GM12878 (cell line): ENCODE measurements around the gene GMPPA. TPM values are rescaled to one million over a fixed set of nuclear protein-coding genes. Genes with fewer than 3 reads are reported as not detected.

Source experiments
- ATAC-seq: fragments of 200-7000 bp; cut with Tn5 transposase; 3 replicates; pipeline ENCODE4 v1.9.1; 2020; ENCODE audit warnings: mild to moderate bottlenecking, moderate library complexity
- BruUV-seq: library from RNA; stranded (reverse); fragments of 400-500 nt; replicated peaks from 2 replicates; lab custom pipeline; 2021; lab: Mats Ljungman, UMichigan
- CTCF ChIA-PET: fragments of 300-600 bp; sonication (Branson Sonifier 250); formaldehyde crosslinking; extraction: SDS; loops from one replicate; lab custom pipeline; 2021; ENCODE audit warnings: inconsistent platforms; lab: Yijun Ruan, JAX
- POLR2A ChIA-PET: fragments of 350-600 bp; formaldehyde crosslinking; extraction: SDS; loops from one replicate; lab custom pipeline; 2021; ENCODE audit warnings: inconsistent platforms; lab: Charles Lee
- RAD21 ChIA-PET: fragments of 300-600 bp; sonication (Branson Sonifier 250); formaldehyde crosslinking; loops from one replicate; lab custom pipeline; 2023; ENCODE audit warnings: antibody characterized with exemption; ENCODE audit not compliant: unreplicated experiment; lab: Charles Lee
- SMC1A ChIA-PET: fragments of 300-600 bp; sonication (Branson Sonifier 250); formaldehyde crosslinking; loops from one replicate; lab custom pipeline; 2023; ENCODE audit not compliant: unreplicated experiment, uncharacterized antibody; lab: Charles Lee
- DNase-seq: peaks from one replicate; pipeline ENCODE4 v3.0.0-alpha.2; 2011; ENCODE audit warnings: low read depth, low spot score
- FAIRE-seq: peaks from 3 replicates; lab custom pipeline; 2011; peaks lifted over from hg19 to GRCh38; lab: Jason Lieb, UNC
- H2AFZ ChIP-seq: 2 replicates; pipeline ENCODE4 v1.6.0; 2011; ENCODE audit warnings: low read depth, low read length, control low read depth; ENCODE audit not compliant: control insufficient read depth
- H3K27ac ChIP-seq: 2 replicates; pipeline ENCODE4 v1.5.1; 2011; ENCODE audit warnings: control low read depth; ENCODE audit not compliant: control insufficient read depth, insufficient read depth
- H3K27me3 ChIP-seq, 2 experiments: replicated peaks in 1 of 2; 2 replicates each; pipeline versions ENCODE4 v1.6.0 to v1.6.1; 2011; ENCODE audit warnings: low read length in 1 of 2; ENCODE audit not compliant: control insufficient read depth in 2 of 2, insufficient read depth in 2 of 2
- H3K36me3 ChIP-seq, 2 experiments: 2 replicates each; pipeline ENCODE4 v1.5.1; 2011; ENCODE audit warnings: low read length in 1 of 2; ENCODE audit not compliant: control insufficient read depth in 2 of 2, insufficient read depth in 2 of 2
- H3K4me1 ChIP-seq: 2 replicates; pipeline ENCODE4 v1.6.1; 2011; ENCODE audit warnings: mild to moderate bottlenecking, low read length, moderate library complexity, mixed read lengths; ENCODE audit not compliant: control insufficient read depth, insufficient read depth
- H3K4me2 ChIP-seq: 2 replicates; pipeline ENCODE4 v1.6.0; 2011; ENCODE audit warnings: control low read depth; ENCODE audit not compliant: control insufficient read depth, insufficient read depth
- H3K4me3 ChIP-seq: fragments of 200-600 bp; sonication (generic); 2 replicates; pipeline ENCODE4 v1.5.1; 2016
- H3K79me2 ChIP-seq: 2 replicates; pipeline ENCODE4 v1.6.0; 2011; ENCODE audit warnings: low read length; ENCODE audit not compliant: control insufficient read depth, insufficient read depth
- H3K9ac ChIP-seq: 2 replicates; pipeline ENCODE4 v1.8.0; 2011; ENCODE audit warnings: low read length, control low read depth, mixed read lengths; ENCODE audit not compliant: control insufficient read depth, insufficient read depth
- H3K9me3 ChIP-seq: replicated peaks from 3 replicates; pipeline ENCODE4 v1.5.1; 2011; ENCODE audit warnings: mild to moderate bottlenecking, low read length; ENCODE audit not compliant: control insufficient read depth, insufficient read depth
- H4K20me1 ChIP-seq: 2 replicates; pipeline ENCODE4 v1.6.0; 2011; ENCODE audit not compliant: control insufficient read depth, insufficient read depth
- CBX5 ChIP-seq: sonication (generic); IDR thresholded peaks from 2 replicates; pipeline ENCODE4 v1.6.1; 2016; ENCODE audit warnings: low read depth, moderate library complexity, mild to moderate bottlenecking, inconsistent platforms
- CHD2 ChIP-seq: IDR thresholded peaks from 2 replicates; pipeline ENCODE4 v1.6.1; 2011; ENCODE audit warnings: low read depth, low read length, improper control_type of control experiment, borderline replicate concordance
- EED ChIP-seq: sonication (generic); IDR thresholded peaks from 2 replicates; pipeline ENCODE4 v1.6.1; 2016; ENCODE audit warnings: antibody characterized with exemption, low read depth
- ELK1 ChIP-seq: IDR thresholded peaks from 2 replicates; pipeline ENCODE4 v1.6.1; 2012; ENCODE audit warnings: low read depth, low read length, improper control_type of control experiment
- NRF1 ChIP-seq: conservative IDR thresholded peaks from 2 replicates; pipeline ENCODE4 v1.6.1; 2011; ENCODE audit warnings: mild to moderate bottlenecking, low read depth, low read length, improper control_type of control experiment
- RUNX3 ChIP-seq: IDR thresholded peaks from 2 replicates; pipeline ENCODE4 v1.6.1; 2012; ENCODE audit warnings: low read length, inconsistent platforms
- SMAD1 ChIP-seq: fragments of 450-650 bp; IDR thresholded peaks from 2 replicates; pipeline ENCODE4 v1.6.1; 2018; ENCODE audit warnings: mild to moderate bottlenecking, low read depth; ENCODE audit not compliant: partially characterized antibody
- SP1 ChIP-seq: IDR thresholded peaks from one replicate; pipeline ENCODE4 v1.6.1; 2011; ENCODE audit warnings: low read depth, low read length
- ZNF274 ChIP-seq: IDR thresholded peaks from one replicate; pipeline ENCODE4 v1.8.0; 2011; ENCODE audit not compliant: insufficient read length, insufficient read depth
- WGBS: methylation state at CpG from one replicate; pipeline ENCODE4 v1.1.6; 2016; ENCODE audit warnings: low lambda C conversion rate; ENCODE audit not compliant: insufficient replicate concordance, insufficient coverage; ENCODE audit errors: missing lambda C conversion rate; 5-methylcytosine and 5-hydroxymethylcytosine counted together
- in situ Hi-C: fragments of 300-500 bp; cut with MboI; formaldehyde crosslinking; loops from 9 replicates; pipeline ENCODE4 v1.14.3; 2018; ENCODE audit warnings: mixed read lengths
- intact Hi-C: fragments of 100-400 bp; cut with micrococcal nuclease; formaldehyde crosslinking; loops from one replicate; pipeline ENCODE4 v1.14.2; 2022; ENCODE audit not compliant: unreplicated experiment
- polyA plus RNA-seq, 11 experiments: library from polyadenylated mRNA; depleted of rRNA in 4 of 11; unstranded in 6 of 11; stranded (reverse) in 5 of 11; fragments of >200 nt; fragmentation: Nextera tagmentation in 4 of 11; fragmentation: Illumina TruSeq in 1 of 11; extraction: Ambion mirVana in 4 of 11; extraction: Trizol in 1 of 11; gene quantifications; 1 replicate in 1 of 11; 2 replicates in 10 of 11; pipeline versions ENCODE4 v1.2.1 to v1.2.3, GENCODE V29; 2011 to 2016; ENCODE audit warnings: inconsistent platforms in 2 of 11, missing spikeins in 2 of 11, low read depth in 1 of 11
- total RNA-seq, 4 experiments: library from RNA; depleted of rRNA in 3 of 4; stranded (reverse); fragments of >200 nt in 3 of 4; fragmentation: Illumina TruSeq in 1 of 4; extraction: Trizol in 1 of 4; gene quantifications; 2 replicates each; pipeline versions ENCODE4 v1.2.1 to v1.2.3, GENCODE V29; 2013 to 2021
- TF ChIP-seq, protein P1 (sequence below): fragments of 450-650 bp; IDR thresholded peaks from 2 replicates; pipeline ENCODE4 v1.6.1; 2016; ENCODE audit warnings: mild to moderate bottlenecking, moderate library complexity, borderline replicate concordance

Gene GMPPA
- total and polyA plus RNA-seq, 10 of the 15 experiments (the other 5 are each of a cell fraction or from before 2014, with no cell fraction given) = 1.9 to 83.2 (median 45.0) TPM

DNA sequence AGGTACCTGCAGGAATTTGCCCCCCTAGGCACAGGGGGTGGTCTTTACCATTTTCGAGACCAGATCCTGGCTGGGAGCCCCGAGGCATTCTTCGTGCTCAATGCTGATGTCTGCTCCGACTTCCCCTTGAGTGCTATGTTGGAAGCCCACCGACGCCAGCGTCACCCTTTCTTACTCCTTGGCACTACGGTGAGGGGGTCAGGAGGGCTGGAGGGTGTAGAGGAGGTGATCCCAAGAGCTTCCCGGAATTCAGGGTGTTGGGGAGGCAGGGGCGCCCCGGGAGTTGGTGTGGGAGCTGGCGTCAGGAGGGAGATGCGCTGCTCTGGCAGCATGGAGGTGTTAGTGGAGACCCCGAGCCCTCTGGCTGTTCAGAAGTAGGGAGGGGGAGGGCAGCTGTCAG, 3.2 kb downstream of the GMPPA start:
- peaks cover 2 to 5% of the 10 kb centered on the region in 2 experiments; a peak in 3 of 4 replicates for H3K27me3 ChIP-seq
- H3K79me2 ChIP-seq = peaks cover 11% of the 10 kb centered on the region
- POLR2A ChIA-PET = no interaction called here
- intact Hi-C loops (no loop called here), in situ Hi-C loops (no loop called here)
- CTCF ChIA-PET = interaction anchor here (4.2 to 11.4 kb wide), 2 partner anchors 7 to 26 kb away, joined by 26 to 224 read pairs; no protein-coding TSS in a partner anchor
- TF ChIP-seq CBX5 = no peak
- no peak for TF ChIP-seq SMAD1
- TF ChIP-seq NRF1 = no peak
- RAD21 ChIA-PET = no interaction called here
- H3K36me3 ChIP-seq = peaks cover 0 to 7% of the 10 kb centered on the region in 2 experiments; a peak in 2 of 4 replicates
- ATAC-seq (no peak), DNase-seq (no peak), FAIRE-seq (no peak)
- SMC1A ChIA-PET = no interaction called here
- no peaks in the 10 kb centered on the region; the same call in 2 of the 3 replicates for H3K9me3 ChIP-seq
- H4K20me1 ChIP-seq = no peaks in the 10 kb centered on the region
- no peak overlapping the region for H3K4me2 ChIP-seq
- no peak overlapping the region for H3K9ac ChIP-seq
- no peak overlapping the region for H3K4me3 ChIP-seq
- H3K4me1 ChIP-seq = peaks cover 12% of the 10 kb centered on the region
- no TSS peak for BruUV-seq
- H3K27ac ChIP-seq = no peak overlapping the region
- 96% methylated on average over 14 of the region's 14 CpGs for WGBS
- H2AFZ ChIP-seq = no peak overlapping the region

GRCh38 chr2:219502618-219503017, 3.9 kb downstream of the GMPPA start:
- DNase-seq = no peak
- no peaks in the 10 kb centered on the region; the same call in 2 of the 3 replicates for H3K9me3 ChIP-seq
- TF ChIP-seq CHD2 (no peak), ELK1 (no peak), ZNF274 (no peak), SP1 (no peak), RUNX3 (no peak), EED (no peak)
- TF ChIP-seq, protein P1, sequence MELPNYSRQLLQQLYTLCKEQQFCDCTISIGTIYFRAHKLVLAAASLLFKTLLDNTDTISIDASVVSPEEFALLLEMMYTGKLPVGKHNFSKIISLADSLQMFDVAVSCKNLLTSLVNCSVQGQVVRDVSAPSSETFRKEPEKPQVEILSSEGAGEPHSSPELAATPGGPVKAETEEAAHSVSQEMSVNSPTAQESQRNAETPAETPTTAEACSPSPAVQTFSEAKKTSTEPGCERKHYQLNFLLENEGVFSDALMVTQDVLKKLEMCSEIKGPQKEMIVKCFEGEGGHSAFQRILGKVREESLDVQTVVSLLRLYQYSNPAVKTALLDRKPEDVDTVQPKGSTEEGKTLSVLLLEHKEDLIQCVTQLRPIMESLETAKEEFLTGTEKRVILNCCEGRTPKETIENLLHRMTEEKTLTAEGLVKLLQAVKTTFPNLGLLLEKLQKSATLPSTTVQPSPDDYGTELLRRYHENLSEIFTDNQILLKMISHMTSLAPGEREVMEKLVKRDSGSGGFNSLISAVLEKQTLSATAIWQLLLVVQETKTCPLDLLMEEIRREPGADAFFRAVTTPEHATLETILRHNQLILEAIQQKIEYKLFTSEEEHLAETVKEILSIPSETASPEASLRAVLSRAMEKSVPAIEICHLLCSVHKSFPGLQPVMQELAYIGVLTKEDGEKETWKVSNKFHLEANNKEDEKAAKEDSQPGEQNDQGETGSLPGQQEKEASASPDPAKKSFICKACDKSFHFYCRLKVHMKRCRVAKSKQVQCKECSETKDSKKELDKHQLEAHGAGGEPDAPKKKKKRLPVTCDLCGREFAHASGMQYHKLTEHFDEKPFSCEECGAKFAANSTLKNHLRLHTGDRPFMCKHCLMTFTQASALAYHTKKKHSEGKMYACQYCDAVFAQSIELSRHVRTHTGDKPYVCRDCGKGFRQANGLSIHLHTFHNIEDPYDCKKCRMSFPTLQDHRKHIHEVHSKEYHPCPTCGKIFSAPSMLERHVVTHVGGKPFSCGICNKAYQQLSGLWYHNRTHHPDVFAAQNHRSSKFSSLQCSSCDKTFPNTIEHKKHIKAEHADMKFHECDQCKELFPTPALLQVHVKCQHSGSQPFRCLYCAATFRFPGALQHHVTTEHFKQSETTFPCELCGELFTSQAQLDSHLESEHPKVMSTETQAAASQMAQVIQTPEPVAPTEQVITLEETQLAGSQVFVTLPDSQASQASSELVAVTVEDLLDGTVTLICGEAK = no peak

More at GRCh38 chr2:219502618-219503017, 3.9 kb downstream of the GMPPA start:
- Histone ChIP-seq H3K9ac (no peak overlapping the region), H3K79me2 (peaks cover 11% of the 10 kb centered on the region), H4K20me1 (no peaks in the 10 kb centered on the region), H2AFZ (no peak overlapping the region), H3K4me2 (no peak overlapping the region), H3K27ac (no peak overlapping the region), H3K4me1 (peaks cover 12% of the 10 kb centered on the region), H3K4me3 (no peak overlapping the region), H3K27me3 (no peaks in the 10 kb centered on the region; a peak in 1 of 4 replicates), H3K36me3 (peaks cover 0 to 7% of the 10 kb centered on the region in 2 experiments; a peak in 2 of 4 replicates)
- ATAC-seq (no peak), FAIRE-seq (no peak)
- no TSS peak for BruUV-seq
- POLR2A ChIA-PET = no interaction called here
- CTCF ChIA-PET = no interaction called here
- SMC1A ChIA-PET = no interaction called here
- in situ Hi-C loops = no loop called here
- RAD21 ChIA-PET = no interaction called here
- intact Hi-C loops = no loop called here
